Activated CD4-positive, CD25-positive, alpha-beta regulatory T cell treated with anti-CD3 and anti-CD28 coated beads, Interleukin-2, amount 50 U/mL, for 16 hours (primary cell): ENCODE results near the gene NPAS3.

ENCODE experiments used
- DNase-seq: peaks from one replicate; pipeline ENCODE4 v3.0.0-alpha.2; 2020; ENCODE audit warnings: low read depth, low spot score

Gene NPAS3

DNA sequence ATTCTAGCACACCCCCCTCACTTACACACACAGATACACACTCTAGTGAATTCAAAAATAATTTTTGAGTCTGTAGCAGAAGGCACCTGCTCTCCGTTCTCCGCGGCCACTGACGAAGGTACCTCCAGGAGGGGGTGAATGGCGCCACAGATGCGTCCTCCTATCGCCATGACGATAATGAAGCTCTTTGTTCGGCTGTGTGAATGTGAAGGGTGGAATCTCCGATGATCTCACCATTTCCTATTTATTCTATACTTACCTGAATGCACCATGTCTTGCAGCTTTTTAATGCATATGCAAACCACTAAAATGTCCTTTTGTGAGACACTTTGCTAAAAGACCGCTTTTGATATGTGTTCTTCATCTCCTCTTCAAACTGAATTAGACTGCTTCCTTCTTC is 849.5 kb downstream of the NPAS3 start:
- DNase-seq, result no peak

DNA sequence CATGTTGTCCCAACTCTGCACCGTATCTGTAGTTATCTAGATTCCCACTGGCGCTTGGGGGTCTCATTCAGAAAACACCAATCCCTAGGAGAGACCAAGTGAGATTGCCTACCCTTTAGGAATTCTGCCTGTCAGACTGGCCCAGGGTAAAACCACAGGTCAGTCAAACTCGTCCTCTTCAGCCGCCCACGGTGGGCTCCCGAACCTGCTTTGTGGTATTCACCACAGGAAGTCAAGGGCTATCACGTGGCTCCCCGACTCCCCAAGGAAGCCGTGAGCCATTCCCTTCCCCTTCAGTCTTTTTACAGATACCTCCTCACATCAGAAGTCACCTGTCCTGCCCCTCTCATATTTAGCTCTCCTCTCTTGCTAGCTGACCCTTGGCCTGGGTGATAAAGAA is 852.3 kb downstream of the NPAS3 start:
- DNase-seq, result no peak

DNA sequence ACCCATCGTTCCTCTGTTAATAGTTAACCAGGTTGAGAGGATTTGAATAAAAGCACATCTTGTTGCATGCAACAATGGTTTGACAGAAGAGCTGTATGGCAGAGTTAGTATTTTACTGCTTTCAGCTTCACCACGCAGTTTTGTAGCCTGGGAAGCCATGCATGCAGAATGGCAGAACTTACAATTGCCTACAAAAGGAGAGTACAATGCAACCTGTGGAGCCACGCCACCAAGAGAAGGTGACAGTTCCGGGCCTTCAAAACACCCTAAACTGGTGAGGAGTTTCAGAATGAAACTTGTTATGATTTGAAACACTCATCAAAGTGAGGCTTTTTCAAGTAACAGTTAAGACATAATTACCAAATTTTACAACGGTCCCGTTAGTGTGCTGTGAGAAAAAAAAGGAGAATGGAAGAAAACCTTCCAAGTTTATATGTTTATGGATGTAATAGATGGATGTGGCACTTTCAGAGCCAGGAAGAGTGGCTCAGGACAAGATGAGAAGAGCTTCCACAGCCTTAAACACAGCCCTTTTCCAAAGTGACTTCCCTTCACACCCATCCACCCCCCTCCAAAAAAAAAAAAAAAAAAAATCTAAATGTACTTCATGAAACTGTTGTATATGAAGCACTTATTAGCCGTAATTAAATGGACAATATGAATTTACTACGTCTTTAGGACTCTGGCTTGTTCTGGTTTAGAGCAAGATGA is 853.5 kb downstream of the NPAS3 start:
- DNase-seq, result no peak

DNA sequence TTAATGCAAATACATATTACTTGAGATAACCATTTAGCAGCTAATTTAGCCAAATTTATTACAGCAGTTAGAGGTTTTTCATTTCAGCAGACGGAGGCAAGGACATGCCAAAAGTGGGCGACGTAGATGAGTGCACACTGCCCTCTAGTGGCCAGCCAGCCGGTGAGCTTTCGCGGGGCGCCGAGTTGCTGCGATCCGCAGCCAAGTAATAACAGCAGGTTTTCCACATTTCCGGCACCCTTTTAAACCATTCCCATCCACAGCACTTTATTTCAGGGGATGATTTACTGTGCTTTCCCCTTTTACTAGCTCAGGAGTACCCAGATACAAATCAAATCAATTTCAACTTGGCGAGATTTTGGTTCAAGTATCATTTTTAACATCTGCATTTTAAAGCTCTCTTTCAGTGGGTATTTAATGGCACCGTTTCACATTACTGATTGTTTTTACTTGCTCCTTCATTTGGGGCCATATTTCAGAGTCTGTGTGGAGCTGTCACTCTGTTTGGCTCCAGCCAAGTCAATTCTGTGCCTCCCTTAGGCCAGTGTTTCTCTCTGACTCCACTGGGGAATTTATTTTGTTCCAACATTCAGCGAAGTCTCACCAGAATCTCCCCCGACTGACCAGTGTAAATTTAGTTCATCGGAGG is 854.2 kb downstream of the NPAS3 start:
- DNase-seq, result peak; percentile 43

DNA sequence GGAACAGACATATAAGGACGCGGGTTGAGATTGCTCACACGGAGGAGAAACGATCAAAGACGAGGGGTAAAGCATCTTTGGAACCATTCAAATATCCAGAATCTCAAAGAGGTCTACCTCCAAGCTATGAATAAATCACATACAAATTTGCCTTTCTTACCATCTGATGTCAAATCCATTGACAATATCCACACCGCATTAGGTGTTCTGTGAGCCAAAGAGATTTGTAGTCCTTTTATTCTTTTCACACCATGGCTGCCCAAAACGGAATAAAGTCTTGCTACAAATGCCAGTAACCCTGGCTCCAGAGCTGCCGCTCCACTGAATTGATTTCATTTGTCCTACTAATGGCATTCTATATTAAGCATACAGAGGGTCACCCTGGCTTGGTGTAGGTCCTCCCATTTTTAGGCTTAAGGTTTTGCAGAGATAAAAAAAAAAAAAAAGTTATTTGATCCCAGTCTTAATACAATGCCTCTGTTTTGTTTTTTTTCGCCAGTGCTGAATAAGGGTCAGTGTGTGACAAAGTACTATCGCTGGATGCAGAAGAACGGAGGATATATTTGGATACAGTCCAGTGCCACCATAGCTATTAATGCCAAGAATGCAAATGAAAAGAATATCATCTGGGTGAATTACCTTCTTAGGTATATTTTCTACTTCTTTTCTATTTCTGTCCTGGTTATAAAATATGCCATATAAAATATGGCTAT is 854.9 kb downstream of the NPAS3 start:
- no peak for DNase-seq

DNA sequence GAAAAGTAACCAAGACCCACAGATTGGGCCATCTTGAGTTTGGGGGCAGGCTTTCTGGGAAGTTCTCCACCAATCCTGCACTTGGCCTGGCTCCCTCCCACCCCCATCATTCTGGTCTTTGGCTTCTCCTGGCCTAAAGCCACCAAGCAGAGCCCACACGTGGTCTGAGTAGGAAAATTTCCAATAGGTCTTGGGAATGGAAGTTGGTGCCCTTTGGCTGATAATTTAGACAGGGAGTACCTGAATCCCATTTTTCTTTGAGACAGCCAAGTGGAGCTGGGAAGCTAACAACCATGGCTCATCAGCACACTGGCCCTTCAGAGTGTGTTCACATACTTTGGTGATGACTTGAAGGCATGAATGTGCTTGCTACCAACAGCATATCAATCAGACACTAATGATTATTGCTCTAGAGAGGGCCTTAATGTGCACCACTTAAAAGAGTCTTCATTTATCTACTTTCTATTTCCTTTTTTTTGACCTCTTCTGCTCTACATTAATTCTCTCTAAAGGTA is 856.2 kb downstream of the NPAS3 start:
- DNase-seq, result no peak

DNA sequence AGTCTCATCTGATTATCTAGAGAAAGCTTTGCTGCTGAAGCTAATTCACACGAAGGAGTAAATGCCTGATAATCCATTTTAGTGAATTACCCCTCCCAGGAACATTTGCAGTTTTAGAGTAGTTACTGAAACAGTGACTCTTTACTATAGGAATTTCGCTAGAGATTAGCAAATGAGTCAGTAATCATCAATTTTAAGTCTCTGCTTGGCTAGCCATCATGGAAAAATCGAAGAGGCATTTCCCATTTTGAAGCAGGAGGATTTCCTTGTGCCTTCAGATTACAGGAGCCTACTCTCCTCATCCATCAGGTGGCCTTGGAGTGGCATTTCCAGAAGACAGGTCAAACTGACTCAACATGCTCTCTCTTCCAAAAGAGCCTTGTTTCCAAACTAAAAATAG is 857.7 kb downstream of the NPAS3 start:
- DNase-seq, result no peak

DNA sequence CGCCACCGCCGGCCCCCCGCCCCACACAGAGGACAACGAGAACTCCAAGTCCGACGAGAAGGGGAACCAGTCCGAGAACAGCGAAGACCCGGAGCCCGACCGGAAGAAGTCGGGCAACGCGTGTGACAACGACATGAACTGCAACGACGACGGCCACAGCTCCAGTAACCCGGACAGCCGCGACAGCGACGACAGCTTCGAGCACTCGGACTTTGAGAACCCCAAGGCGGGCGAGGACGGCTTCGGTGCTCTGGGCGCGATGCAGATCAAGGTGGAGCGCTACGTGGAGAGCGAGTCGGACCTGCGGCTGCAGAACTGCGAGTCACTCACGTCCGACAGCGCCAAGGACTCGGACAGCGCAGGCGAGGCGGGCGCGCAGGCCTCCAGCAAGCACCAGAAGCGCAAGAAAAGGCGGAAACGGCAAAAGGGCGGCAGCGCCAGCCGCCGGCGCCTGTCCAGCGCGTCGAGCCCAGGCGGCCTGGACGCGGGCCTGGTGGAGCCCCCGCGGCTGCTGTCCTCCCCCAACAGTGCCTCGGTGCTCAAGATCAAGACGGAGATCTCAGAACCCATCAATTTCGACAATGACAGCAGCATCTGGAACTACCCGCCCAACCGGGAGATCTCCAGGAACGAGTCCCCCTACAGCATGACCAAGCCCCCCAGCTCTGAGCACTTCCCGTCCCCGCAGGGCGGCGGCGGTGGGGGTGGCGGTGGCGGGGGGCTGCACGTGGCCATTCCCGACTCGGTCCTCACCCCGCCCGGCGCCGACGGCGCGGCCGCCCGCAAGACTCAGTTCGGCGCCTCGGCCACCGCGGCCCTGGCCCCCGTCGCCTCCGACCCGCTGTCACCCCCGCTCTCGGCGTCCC is 861.3 kb downstream of the NPAS3 start:
- DNase-seq, result no peak

DNA sequence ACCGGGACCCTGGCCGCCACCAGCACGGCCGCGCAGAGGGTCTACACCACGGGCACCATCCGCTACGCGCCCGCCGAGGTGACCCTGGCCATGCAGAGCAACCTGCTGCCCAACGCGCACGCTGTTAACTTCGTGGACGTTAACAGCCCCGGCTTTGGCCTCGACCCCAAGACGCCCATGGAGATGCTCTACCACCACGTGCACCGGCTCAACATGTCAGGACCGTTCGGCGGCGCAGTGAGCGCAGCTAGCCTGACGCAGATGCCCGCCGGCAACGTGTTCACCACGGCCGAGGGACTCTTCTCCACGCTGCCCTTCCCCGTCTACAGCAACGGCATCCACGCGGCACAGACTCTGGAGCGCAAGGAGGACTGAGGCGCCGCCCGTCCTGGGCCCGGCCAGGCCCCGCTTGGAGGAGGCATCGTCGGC is 862.1 kb downstream of the NPAS3 start:
- no peak for DNase-seq

DNA sequence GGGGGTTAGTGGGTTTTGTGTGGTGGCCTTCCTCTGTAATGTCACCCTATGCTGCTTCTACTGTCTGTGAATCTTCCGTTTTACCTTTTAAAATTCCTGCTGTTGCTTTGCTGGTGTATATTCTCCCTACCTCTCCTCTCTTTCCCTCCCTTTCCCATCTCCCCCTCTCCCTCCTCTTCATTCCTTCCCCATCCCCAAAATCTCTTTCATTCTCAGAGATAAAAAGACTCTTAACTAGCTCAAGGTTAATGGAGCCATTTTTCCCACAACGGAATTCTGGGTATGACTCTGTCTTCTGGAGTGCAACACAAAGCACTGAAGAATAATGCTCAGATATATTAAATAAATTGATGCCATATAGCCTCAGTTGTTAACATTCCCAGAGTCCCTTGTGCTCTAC is 864.1 kb downstream of the NPAS3 start:
- no peak for DNase-seq

DNA sequence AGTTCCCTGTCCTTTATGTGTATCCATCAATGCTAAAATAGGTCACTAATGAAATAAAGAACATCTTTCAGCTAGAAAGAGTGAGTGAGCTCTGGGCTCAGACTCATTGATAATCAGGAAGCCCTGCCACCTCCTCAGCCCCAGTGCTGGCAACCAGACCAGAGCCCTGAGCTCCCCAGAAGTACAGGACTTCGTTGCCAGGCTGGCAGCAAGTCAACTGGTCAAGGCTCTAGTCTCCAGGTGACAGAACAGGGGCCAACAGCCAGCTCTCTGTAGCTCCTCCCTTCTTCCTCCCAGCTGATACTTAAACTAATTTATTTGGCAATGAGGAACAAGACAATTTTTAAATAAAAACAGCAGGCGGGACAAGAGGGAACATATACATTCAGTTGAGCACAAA is 866.9 kb downstream of the NPAS3 start:
- DNase-seq, result no peak

DNA sequence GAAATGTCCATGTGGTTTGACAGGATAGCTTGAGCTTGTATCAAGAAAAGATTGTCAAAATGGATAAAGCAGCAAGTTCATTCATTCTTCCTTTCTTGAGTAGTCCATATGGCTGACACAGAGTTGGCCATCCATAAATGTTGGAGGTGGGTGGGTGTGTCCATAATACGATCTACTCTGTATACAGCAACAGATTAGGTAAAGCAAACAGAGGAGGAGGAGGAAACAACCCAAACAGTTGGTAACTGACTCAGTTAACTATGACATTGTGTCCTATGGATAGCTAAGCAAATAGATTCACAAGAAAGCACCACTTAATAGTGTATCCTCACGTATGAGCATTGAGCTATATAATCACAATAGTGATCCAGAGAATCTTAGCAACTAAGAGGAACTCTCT is 868.2 kb downstream of the NPAS3 start:
- no peak for DNase-seq

DNA sequence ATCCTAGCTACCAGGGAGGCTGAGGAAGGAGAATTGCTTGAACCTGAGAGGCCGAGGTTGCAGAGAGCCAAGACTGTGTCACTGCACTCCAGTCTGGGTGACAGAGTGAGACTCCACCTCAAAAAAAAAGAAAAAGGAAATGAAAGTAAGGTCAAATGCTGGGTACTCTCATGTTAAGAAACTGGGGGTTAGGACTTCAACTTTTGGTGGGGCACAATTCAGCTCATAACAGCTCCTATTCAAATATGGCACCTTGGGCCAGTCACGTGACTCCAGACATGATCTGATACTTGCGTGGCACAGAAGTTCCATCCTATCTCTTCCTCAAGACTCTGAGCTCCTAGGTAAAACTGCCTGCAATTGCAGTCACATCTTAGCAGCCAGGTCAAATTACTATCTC is 869.5 kb downstream of the NPAS3 start:
- DNase-seq, result no peak

DNA sequence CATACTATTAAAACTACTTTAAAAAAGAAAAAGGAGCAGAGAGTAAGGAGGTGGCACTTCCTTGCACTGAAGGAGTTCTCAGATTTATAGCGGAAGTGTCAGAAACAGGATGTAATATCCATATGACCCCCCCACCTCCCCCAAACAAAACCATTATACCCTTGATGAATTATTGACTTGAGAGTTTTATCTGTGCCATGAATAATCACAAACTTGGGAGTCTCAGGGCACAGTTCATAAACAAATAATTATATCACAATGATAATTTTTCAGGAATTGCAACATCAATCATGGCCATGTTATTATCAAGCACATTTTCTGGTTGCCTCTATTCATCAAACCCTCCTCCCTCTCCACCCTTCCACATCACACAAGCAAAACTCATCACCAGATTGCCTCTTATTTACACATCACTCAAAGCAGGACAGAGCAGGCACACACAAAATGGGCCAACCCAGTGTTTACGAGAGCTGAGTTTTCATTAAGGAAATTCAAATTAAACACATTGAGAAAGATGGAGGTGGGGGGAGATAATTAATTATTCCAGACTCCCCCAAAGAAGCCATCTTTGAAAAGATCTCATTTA is 870.8 kb downstream of the NPAS3 start:
- DNase-seq, result no peak

DNA sequence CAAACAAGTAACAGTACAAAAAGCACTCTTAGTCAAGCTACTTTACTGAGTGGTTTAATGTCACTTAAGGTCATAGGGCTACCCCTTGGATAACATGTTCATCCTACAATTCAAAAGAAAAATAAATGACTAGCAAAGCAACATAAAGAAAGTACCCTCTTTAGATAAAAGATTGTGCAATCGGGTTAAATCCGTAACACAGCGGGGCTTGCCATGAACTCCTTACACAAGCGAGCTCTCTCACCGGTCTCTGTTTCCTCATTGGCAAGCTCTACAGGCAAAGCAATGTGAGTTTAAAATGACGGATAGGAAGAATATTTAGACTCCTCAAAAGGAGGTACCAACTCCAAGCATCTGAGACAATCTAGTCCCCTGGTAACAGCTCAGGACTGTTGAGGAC is 871.6 kb downstream of the NPAS3 start:
- no peak for DNase-seq

DNA sequence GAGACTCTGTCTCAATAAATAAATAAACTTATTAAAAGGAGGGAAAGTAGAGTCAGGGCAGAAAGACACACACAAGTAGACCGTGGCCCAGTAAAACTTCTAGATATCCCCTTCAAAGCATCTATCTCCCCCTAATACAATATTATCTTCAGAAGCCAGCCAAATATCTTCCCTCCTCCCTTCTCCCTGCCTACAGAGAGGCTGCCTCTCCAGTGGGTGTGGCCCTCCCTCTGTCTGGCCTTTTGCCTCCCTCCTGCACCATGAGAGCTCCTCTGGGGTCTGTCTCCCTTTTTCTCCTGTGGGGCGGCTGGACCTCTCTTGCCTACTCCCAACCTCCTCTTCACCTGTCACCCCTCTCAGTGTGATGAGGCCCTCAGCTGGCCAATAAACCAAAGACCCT is 873.0 kb downstream of the NPAS3 start:
- DNase-seq, result no peak

DNA sequence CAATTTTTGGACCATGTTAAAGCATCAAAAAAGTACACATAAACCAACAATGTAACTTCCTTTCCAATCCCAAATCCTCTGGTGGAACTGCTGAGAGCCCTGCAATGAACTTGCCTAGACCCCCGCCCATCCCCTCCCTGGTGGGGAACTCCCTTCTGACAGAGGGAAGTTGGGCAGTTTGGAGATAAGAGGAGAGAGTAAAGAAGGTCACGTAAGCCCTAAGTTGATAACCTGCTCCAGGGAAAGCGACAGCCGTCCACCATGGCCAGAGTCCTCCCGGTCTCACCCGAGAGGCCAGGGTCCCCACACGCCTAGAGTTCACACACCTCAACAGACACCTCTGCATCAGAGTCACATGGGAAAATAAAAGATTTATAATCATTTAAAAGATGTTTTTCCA is 873.5 kb downstream of the NPAS3 start:
- DNase-seq, result no peak

DNA sequence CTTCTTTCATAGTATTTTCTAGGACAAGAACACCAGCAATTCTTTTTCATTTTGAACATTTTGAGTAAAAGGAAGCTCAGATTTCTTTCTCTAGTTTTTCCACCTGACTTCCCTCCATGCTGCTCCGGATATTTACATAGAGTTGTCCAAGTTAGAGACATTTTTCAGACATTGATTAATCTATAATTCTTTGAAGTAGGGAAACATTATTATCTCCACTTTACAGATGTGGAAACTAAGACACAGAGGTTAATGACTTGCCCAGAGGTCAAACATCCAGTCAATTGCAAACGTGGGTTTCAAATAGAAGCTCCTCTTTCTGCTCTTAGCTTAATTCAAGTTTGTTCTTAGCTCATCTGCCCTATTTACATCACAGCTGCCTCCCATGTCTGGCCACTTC is 873.9 kb downstream of the NPAS3 start:
- DNase-seq, result no peak

DNA sequence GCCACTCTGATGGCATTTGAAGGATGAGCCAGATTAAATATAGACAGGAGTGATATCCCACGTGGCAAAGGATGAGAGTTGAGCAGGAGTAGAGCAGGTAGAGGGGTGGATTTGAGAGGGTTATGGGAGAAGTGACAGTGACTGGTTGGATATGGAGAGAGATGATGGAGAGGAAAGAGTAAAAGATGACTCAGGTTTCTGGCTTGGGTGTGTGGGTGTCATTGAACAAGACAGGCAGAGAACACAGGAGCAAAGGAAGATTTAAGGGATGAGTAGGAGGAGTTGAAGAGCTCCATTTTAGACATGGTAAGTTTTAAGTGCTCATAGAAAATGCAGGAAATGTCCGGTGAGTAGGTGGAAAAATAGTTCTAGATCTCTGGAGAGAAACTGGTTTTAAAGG is 875.3 kb downstream of the NPAS3 start:
- no peak for DNase-seq

DNA sequence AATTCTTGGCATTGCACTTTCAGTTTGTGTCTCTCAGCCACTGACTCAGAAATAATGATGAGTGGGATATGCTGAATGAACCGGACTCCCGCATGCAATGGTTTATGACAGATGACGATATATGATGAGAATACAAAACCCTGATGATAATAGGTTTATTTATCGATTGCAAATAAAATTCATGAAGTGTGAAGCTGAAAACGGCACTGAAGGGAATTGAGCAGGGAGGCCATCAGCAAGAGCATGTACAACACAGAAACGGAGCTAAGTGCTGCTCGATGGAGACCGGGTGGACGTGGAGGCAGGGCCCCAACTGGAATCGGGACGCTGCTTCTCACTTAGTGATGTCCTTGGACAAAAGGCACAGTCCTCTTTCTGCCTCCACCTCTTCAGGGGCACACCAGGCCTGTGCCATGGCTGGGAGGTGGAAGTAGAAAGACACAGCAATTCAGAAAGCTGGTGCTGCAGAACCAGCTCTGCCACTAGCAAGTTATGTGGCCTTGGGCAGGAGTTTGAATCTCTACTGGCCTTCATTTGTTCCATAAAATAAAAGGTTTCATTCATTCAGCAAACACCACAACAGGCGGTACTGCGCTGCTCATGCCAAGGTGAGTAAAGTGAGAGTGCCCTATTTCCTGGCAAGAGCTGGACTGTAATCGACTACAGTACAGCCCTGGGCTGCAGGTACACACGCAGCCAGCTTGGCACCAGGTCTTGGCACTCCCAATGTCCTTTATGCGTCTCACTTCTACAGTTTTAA is 895.2 kb downstream of the NPAS3 start:
- no peak for DNase-seq
